WTC11 (cell line): Measurements from ENCODE around the gene LCA5.

Experiments
- CREB1 ChIP-seq: sonication (generic); formaldehyde crosslinking; IDR thresholded peaks from 2 replicates; pipeline ENCODE4 v1.8.0; 2023; ENCODE audit warnings: mild to moderate bottlenecking, missing genetic modification reagents
- ESRRA ChIP-seq: sonication (generic); formaldehyde crosslinking; IDR thresholded peaks from 2 replicates; pipeline ENCODE4 v1.8.1; 2022; ENCODE audit warnings: mild to moderate bottlenecking, missing genetic modification reagents, borderline replicate concordance
- FOXK1 ChIP-seq: sonication (generic); formaldehyde crosslinking; IDR thresholded peaks from 2 replicates; pipeline ENCODE4 v1.8.0; 2022; ENCODE audit warnings: mild to moderate bottlenecking, moderate library complexity, missing genetic modification reagents
- NR2C2 ChIP-seq: sonication (generic); formaldehyde crosslinking; IDR thresholded peaks from 2 replicates; pipeline ENCODE4 v1.8.0; 2022; ENCODE audit warnings: mild to moderate bottlenecking, missing genetic modification reagents
- SOX15 ChIP-seq: fragments of 250-450 bp; sonication (Bioruptor Pico); IDR thresholded peaks from 2 replicates; pipeline ENCODE4 v1.9.0; 2021; ENCODE audit warnings: mild to moderate bottlenecking
- SP1 ChIP-seq: sonication (generic); formaldehyde crosslinking; conservative IDR thresholded peaks from 2 replicates; pipeline ENCODE4 v1.8.1; 2022; ENCODE audit warnings: missing genetic modification reagents
- ZNF317 ChIP-seq: sonication (generic); formaldehyde crosslinking; IDR thresholded peaks from 2 replicates; pipeline ENCODE4 v1.8.1; 2023; ENCODE audit warnings: low read depth, mild to moderate bottlenecking, moderate library complexity, missing genetic modification reagents, borderline replicate concordance
- TF ChIP-seq, protein P1 (sequence below): fragments of 200-600 bp; IDR thresholded peaks from 2 replicates; pipeline ENCODE4 v1.8.0; 2022; ENCODE audit warnings: antibody characterized with exemption
- TF ChIP-seq, protein P2 (sequence below): sonication (generic); formaldehyde crosslinking; IDR thresholded peaks from 2 replicates; pipeline ENCODE4 v1.8.1; 2022; ENCODE audit warnings: missing genetic modification reagents, borderline replicate concordance
- TF ChIP-seq, protein P3 (sequence below): fragments of 250-450 bp; sonication (Bioruptor Pico); IDR thresholded peaks from 2 replicates; pipeline ENCODE4 v2.1.2; 2022; ENCODE audit warnings: mild to moderate bottlenecking, moderate library complexity
- TF ChIP-seq, protein P4 (sequence below): sonication (generic); formaldehyde crosslinking; IDR thresholded peaks from 2 replicates; pipeline ENCODE4 v1.8.1; 2023; ENCODE audit warnings: mild to moderate bottlenecking, missing genetic modification reagents, moderate library complexity
- TF ChIP-seq, protein P5 (sequence below): sonication (generic); formaldehyde crosslinking; IDR thresholded peaks from 2 replicates; pipeline ENCODE4 v1.8.1; 2022; ENCODE audit warnings: mild to moderate bottlenecking, moderate library complexity, missing genetic modification reagents

DNA sequence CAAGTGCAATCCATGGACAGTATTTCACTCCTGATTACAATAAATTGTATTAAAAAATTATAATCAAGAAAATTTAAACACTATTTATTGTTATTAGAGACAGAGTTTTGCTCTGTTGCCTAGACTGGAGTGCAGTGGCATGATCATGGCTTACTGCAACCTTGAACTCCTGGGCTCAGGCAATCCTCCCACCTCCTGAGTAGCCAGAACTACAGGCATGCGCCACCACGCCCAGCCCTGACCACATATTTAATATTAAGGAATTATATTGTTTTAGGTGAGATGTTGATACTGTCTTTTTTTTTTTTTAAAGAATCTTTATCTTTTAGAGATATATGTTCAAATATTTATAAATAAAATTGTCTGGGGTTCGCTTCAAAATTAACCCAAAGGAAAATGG, 14.6 kb downstream of the LCA5 start:
- TF ChIP-seq, protein P1, sequence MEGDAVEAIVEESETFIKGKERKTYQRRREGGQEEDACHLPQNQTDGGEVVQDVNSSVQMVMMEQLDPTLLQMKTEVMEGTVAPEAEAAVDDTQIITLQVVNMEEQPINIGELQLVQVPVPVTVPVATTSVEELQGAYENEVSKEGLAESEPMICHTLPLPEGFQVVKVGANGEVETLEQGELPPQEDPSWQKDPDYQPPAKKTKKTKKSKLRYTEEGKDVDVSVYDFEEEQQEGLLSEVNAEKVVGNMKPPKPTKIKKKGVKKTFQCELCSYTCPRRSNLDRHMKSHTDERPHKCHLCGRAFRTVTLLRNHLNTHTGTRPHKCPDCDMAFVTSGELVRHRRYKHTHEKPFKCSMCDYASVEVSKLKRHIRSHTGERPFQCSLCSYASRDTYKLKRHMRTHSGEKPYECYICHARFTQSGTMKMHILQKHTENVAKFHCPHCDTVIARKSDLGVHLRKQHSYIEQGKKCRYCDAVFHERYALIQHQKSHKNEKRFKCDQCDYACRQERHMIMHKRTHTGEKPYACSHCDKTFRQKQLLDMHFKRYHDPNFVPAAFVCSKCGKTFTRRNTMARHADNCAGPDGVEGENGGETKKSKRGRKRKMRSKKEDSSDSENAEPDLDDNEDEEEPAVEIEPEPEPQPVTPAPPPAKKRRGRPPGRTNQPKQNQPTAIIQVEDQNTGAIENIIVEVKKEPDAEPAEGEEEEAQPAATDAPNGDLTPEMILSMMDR: no peak
- TF ChIP-seq, protein P2, sequence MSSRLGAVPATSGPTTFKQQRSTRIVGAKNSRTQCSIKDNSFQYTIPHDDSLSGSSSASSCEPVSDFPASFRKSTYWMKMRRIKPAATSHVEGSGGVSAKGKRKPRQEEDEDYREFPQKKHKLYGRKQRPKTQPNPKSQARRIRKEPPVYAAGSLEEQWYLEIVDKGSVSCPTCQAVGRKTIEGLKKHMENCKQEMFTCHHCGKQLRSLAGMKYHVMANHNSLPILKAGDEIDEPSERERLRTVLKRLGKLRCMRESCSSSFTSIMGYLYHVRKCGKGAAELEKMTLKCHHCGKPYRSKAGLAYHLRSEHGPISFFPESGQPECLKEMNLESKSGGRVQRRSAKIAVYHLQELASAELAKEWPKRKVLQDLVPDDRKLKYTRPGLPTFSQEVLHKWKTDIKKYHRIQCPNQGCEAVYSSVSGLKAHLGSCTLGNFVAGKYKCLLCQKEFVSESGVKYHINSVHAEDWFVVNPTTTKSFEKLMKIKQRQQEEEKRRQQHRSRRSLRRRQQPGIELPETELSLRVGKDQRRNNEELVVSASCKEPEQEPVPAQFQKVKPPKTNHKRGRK (CRISPR knock-in tag): no peak
- TF ChIP-seq, protein P3, sequence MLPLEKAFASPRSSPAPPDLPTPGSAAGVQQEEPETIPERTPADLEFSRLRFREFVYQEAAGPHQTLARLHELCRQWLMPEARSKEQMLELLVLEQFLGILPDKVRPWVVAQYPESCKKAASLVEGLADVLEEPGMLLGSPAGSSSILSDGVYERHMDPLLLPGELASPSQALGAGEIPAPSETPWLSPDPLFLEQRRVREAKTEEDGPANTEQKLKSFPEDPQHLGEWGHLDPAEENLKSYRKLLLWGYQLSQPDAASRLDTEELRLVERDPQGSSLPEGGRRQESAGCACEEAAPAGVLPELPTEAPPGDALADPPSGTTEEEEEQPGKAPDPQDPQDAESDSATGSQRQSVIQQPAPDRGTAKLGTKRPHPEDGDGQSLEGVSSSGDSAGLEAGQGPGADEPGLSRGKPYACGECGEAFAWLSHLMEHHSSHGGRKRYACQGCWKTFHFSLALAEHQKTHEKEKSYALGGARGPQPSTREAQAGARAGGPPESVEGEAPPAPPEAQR: no peak
- TF ChIP-seq, protein P4, sequence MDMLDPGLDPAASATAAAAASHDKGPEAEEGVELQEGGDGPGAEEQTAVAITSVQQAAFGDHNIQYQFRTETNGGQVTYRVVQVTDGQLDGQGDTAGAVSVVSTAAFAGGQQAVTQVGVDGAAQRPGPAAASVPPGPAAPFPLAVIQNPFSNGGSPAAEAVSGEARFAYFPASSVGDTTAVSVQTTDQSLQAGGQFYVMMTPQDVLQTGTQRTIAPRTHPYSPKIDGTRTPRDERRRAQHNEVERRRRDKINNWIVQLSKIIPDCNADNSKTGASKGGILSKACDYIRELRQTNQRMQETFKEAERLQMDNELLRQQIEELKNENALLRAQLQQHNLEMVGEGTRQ (CRISPR knock-in tag): no peak
- TF ChIP-seq CREB1 (CRISPR knock-in tag): no peak
- TF ChIP-seq, protein P5, sequence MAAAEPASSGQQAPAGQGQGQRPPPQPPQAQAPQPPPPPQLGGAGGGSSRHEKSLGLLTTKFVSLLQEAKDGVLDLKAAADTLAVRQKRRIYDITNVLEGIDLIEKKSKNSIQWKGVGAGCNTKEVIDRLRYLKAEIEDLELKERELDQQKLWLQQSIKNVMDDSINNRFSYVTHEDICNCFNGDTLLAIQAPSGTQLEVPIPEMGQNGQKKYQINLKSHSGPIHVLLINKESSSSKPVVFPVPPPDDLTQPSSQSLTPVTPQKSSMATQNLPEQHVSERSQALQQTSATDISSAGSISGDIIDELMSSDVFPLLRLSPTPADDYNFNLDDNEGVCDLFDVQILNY: no peak
- no peak for TF ChIP-seq ZNF317 (CRISPR knock-in tag)
- TF ChIP-seq SP1 (CRISPR knock-in tag): no peak
- TF ChIP-seq FOXK1: no peak
- no peak for TF ChIP-seq SOX15
- TF ChIP-seq ESRRA: no peak
- no peak for TF ChIP-seq NR2C2 (CRISPR knock-in tag)
